GM19463 (cell line): ENCODE measurements around the gene NEU2.
"Not testable (repeated sequence)": the region's sequence is repeated elsewhere in the genome, so short reads cannot be mapped to it uniquely, and the experiment has no call there.

ENCODE experiments used
- ATAC-seq: cut with Tn5 transposase; IDR thresholded peaks from one replicate; pipeline ENCODE4 v1.9.1; 2021; ENCODE audit warnings: mild to moderate bottlenecking, moderate library complexity; ENCODE audit not compliant: unreplicated experiment

Gene NEU2

DNA sequence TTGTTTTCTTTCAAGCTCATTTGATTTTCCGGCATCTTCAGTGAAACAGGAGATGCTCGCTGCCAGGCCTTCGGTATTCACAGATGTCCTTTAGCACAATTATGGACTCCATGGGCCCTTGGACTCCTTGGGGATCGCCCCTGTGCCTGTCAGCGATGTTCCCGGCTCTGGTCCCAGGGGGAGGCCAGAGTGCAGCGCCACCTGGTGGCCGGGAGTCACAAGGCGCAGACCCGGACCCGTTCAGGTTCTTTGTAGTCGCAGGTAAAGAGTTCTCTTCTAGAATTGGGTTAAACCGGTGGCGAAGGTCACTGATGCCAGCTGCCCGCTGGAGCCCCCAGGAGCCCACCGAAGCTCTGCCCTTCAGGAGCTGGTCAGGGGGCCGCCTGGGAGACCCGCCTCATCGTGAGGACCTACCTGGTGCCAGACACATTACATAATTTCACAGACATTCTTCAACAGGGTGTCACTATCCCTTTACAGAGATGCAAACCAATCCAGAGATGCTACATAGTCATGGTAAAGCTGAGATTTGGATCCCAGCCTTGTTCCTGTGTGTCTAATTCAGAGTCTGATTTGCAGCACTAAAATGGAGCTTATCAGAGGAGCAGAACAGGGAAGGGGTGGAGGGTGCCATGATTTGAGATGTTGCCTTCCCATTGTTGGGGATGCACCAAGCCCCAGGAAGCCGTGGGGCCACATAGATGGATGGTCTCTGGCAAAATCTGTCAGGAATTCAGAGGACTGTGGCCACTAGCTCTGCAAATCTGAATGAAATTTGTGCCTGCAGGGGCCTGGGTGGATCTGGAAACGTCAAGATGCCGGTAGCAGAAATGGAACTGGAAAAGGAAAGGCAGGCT lies 21.7 kb downstream of the NEU2 start:
- no peak for ATAC-seq

DNA sequence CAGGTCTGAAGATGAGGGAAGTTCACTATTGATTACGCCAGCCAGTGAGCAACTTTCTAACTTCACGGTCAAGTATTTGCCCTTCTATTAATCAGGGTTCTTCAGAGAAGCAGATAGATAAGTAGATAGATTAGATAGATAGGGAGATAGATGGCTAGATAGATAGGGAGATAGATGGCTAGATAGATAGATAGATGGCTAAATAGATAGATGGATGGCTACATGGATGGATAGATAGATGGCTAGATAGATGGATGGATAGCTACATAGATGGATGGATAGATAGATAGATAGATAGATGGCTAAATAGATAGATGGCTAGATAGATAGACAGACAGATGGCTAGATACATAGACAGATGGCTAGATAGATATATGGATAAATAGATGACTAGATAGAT lies 22.9 kb downstream of the NEU2 start:
- no peak for ATAC-seq

DNA sequence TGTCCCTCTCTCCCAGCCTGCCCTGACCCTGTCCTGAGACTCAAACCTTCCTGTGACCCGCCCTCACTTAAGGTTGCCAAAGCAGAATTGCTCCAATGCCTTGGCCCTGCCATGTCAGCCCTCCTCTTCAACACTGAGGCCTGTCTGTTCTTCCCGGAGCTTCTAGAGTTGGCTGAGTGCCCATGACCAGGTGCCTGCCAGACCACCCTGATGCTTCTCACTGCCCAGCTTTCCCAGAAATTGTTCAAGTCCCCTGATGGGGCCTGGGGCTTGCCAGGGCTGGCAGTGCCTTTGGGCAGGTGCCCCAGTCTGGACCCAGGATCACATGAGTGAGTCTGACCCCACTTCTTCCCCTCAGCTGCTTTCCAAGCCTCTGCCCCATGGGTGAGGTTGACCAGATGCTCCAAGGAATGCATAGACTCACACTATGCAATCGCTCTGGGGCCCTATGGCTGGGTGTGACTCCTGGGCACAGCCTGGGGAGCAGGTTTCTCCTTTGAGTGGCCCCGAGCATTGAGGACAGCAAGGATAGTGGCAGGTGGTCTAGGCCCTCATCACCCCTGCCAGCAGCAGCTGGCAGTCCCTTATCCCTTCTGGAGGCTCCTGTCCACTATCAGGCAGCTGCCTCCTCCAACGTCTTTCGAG lies 24.6 kb downstream of the NEU2 start:
- ATAC-seq, result no peak

DNA sequence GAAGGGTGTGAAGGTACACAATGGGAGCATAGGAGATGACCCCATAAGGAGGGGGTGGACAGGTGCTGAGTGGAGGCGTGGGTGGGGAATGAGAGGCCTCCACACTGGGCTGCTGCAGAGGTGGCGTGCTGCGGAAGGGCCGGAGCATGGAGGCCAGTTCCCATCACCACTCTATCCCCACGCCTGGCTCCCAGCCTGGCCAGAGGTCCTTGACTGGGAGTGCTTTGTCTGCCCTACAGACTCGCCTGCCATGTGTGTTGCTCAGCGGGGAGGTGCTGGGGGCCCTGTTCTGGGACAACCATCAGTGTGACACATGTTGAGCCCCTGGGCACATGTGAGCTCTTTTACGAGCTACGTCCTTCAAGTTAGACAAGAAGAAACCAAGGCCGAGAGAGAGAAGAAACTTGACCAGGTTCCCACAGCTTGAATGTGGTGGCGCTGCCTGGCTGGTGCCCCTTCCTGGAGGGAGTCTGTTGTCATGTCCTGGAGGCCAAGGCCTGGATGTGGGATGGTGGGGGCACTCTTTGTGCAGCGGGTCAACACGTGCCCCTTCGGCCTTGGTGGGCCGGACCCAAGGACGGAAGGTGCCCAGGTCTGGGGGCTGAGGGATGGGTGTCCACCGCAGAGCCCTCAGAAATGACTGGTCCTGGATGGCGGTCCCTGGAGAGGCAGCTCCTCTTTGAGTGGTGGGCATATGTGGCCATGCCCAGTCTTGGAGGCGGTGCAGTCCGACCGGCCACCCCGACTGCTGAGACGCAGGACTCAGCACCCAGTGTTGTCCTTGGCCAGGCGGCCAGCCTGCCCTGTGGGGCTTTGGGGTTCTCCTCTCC lies 26.5 kb downstream of the NEU2 start:
- no peak for ATAC-seq

DNA sequence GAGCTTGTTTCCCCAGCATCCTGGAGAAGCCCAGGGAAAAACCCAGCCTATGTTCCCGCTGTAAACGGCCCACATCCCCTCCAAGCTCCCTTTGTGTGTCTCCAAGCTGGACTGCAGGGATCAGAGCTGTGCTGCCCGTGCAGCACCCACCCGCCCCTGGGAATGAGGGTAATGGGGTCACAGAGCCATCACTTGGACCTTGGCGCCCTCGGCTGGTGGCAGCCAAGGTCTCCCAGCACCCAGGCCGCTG lies 27.0 kb downstream of the NEU2 start:
- no peak for ATAC-seq

DNA sequence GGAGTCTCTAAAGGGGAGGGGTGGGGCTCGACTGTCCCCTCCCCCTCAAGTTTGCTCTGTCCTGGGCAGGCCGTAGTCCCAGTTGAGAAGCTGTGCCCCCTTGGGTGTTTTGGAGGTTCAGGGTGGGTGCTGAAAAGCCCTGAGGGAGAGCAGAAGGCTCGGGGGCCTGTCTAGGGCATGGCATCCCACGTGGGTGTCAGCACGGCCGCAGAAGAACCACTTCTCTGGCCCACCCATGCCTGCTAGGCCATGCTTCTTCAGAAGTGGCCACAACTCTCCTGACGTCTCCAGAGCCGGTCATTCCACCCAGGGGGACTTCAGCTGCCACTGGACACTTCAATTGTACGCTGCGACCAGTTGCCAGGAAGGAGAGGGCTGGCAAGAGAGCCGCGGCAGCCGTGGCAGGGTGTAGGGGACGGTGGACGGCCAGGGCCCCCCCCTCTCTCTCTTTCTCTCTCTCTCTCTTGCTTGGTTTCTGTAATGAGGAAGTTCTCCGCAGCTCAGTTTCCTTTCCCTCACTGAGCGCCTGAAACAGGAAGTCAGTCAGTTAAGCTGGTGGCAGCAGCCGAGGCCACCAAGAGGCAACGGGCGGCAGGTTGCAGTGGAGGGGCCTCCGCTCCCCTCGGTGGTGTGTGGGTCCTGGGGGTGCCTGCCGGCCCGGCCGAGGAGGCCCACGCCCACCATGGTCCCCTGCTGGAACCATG lies 27.5 kb downstream of the NEU2 start, which contains the start of gene INPP5D:
TSS of gene INPP5D (plus strand) at position 546 of the 704 bp plus-strand sequence. CDS start at position 683, 137 bp downstream.
- ATAC-seq, result peak; percentile 35

DNA sequence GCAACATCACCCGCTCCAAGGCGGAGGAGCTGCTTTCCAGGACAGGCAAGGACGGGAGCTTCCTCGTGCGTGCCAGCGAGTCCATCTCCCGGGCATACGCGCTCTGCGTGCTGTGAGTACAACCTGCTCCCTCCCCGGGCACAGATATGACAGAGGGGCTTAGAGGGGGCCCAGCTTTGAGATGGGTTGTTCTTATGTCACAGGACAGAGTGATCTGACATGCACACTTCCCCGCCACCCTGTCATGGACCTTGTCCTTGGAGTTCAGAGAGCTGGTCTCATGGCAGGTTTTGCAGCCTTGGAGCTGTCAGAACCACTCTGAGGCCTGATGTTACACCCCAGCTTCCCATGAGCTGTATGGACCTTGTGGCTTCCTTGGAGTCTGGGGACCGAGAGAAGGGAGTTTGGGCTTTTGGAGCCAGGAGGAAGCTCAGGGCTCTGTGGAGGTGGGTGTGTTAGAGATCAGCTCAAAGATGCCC lies 28.1 kb downstream of the NEU2 start:
- no peak for ATAC-seq

DNA sequence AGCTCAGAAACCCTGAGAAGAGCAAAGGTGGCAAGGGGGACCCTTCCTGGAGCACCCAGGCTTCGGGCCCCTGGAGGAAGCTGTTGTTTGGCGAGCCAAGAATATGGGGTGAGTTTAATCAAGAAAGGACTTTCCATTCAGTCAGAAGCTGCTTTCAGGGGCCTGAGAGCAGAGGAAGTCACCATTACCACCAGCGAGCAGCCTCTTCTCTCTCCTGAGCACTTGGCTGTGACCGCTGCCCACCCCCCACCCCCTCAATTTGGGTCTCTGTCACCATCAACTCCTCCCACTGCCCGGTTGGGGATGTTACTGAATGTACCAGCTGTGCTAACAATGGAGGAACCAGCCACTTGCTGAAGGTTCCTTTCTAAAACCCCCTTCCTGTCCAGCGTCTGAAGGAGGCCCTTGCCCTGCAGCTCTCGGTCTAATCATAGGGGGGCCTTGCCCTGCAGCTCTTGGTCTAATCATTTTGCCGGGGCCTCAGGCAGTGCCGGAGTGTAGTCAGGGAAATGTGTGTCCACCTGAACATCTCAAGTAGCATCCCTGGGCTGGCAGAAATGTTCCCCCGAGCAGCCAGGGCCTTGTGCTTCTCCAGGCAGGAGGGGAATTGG lies 28.6 kb downstream of the NEU2 start:
- ATAC-seq, result peak; percentile 13

DNA sequence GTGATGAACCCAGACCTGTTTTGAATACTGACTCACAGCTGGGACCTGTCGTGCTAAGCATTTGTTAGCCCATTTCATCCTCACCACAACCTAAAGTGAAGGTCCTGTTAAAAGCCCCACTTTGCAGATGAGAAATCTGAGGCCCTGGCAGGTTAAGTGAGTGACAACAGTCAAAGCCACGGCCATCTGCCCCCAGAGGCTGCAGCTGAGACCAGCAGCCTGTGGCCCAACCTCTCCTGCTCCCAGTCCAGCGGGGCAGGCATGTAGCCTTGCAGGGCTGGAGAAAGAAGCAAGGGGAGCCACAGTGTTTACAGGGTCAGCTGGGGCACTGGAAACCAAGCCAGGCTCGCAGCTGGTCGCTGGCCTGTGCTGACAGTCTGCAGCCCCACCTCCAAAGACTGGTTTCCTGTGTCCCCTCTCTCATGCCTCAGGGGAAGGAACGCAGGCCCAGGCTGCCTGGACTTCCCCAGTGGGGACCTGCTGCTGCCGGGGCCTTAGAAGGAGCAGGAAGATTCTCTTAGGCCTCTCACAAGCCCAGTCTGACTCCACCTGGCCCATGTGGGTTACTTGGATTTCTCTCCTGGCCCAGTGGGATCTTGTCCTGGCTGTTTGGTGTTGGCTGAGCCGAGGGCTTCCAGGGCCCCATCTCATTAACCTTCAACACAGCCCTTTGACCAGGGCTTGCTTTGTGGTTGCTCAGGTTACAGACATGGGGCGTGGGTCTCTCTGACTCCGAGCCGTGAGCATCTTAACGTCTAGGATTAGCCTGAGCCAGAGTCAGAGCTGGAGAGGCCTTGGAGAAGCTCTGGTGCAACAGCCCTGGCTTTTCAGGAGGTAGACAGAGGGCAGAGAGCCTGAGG lies 29.3 kb downstream of the NEU2 start:
- ATAC-seq, result peak; percentile 23

DNA sequence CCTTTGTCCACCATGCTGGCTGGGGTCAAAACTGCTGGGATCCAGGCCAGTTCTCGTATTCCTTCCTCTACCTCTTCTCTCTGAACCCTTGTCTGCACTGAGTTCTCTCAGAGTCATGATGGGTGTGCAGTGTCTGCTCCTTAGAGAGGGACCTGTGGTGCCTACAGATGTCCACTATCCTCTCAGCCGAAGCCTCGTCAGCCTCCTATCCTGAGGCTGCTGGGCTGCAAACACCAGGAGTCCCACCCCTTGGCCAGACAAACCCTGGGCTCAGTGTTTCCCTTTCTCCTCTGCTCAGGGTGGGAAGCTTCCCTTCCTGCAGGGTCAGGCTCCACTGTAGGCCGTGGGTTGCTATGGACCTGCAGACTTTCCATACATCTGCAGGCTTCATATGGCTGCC lies 30.0 kb downstream of the NEU2 start:
- ATAC-seq, result no peak

DNA sequence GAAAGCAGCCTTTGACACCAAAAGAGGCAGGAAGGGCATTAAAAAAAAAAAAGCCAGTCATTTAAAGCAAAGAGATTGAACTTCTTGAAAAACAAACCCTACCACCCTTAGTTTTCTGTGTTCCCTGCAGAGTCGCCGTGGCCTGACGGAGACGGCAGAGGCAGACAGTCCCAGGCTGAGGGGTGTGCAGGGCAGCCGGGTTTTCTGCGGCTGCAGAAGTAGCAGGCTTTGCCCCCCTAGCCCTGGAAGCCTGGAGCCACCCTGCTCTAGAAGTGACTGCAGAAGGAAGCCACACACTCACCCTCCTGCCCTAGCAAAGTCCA lies 30.4 kb downstream of the NEU2 start:
- no peak for ATAC-seq

DNA sequence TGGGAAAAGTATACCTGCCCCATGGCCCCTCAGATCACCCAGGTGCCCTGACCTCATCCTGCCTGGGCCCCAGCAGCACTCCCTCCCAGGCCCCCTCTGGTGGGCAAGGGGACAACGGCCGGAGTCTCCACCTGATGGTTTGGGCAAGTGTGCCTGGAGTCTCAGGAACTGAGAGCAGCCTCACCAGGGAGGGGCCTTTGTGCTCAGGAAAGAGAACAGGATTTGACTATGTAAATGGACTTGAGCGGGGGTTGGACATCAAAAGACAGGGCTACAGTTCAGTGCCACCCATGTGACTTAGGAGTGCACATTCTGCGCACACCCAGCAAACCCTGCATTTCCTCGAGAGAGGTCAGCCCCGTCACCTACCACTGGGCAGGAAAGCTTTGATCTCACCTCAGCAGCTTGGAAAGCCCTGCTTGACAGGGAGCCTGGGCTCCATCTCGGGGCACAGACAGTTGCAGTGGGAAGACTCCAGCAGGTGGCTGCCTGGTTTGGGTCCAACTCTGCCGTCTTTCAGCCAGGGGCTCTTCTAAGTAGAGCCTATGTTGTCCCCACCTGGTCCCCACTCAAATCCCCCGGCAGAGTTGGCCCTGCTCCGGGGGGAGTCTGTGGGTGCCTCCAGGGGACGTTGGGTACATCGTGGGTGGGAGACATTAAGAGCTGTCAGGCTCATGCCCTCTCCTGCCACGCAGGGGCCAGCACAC lies 30.9 kb downstream of the NEU2 start:
- peak; percentile 51 for ATAC-seq

DNA sequence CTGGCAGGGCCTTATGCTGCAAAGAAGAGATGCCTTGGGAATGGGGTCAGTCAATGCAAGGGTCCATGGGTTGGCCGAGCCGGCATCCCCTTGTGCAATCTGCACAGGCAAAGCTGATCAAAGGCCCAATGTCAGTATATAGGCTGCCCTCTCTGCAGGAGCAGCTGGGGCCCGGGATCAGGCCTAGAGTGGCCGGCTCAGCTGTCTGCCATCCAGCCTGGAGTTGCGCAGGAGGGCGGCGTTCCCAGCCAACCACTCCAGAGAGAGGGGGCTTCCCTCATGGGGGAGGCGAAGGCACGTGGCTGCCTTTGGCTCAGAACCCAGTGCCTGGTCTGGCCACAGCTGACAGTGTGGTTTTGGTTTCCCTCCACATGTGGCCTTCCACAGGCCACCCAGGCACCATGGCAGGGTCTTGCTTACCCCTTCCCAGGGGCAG lies 31.5 kb downstream of the NEU2 start:
- no peak for ATAC-seq

DNA sequence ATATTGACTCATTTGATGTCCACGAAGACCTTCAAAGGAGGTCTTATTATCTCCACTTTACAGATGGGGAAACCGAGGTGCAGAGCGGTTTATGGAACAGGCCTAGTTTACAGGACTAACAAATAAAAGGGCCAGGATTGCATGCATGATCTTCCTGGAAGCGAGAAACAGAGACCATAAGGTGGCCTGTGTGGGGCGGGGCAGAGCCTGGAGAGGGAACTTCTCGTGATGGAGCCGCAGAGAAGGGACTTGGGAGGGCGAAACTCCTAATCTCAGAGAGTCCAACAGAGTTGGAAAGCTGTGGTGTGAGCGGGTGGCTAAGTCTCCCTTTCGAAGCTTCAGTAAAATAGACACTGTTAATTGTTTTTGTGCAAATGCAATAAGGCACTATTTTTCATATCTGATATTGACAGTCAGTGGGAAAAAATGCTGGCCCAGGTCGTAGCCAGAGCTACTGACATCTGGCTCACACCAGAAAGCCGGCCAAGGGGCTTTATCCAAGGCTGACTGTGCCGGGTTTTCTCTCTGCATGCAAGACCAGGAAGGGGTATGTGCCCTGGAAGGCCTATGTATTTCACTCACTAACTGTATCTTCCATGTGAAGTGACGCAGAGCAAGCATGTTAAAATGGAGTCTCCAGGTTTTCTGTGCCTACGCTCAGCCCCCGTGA lies 32.2 kb downstream of the NEU2 start:
- ATAC-seq, result no peak

DNA sequence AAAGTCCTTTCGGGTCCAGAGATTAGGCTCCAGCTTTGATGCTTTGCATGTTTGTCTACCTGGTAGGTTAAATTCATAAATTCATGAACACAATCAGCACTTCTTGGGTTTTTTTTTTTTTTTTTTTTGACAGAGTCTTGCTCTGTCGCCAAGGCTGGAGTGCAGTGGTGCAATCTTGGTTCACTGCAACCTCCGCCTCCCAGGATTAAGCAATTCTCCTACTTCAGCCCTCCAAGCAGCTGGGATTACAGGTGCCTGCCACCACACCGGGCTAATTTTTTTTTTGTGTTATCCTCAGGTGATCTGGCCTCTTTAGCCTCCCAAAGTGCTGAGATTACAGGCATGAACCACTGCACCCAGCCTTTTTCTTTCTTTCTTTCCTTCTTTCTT lies 32.7 kb downstream of the NEU2 start:
- not testable (repeated sequence) for ATAC-seq

DNA sequence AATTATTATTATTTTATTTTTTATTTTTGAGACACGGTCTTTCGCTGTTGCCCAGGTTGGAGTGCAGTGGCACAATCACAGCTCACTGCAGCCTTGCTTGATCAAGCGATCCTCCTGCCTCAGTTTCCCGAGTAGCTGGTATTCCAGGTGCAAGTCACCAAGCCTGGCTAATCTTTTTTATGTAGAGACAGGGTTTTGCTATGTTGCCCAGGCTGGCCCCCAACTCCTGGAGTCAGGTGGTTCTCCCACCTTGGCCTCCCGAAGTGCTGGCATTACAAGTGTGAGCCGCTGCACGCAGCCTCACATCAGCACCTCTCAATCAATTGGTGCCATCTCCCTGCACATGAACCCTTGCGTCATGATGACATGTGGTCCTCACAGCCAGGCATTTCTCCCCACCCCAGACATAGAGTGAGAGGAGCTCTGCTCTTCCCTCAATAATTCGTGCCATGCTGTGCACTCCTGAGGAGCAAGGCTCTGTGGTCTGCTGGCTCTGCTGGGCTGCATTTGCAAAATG lies 33.5 kb downstream of the NEU2 start:
- no peak for ATAC-seq

DNA sequence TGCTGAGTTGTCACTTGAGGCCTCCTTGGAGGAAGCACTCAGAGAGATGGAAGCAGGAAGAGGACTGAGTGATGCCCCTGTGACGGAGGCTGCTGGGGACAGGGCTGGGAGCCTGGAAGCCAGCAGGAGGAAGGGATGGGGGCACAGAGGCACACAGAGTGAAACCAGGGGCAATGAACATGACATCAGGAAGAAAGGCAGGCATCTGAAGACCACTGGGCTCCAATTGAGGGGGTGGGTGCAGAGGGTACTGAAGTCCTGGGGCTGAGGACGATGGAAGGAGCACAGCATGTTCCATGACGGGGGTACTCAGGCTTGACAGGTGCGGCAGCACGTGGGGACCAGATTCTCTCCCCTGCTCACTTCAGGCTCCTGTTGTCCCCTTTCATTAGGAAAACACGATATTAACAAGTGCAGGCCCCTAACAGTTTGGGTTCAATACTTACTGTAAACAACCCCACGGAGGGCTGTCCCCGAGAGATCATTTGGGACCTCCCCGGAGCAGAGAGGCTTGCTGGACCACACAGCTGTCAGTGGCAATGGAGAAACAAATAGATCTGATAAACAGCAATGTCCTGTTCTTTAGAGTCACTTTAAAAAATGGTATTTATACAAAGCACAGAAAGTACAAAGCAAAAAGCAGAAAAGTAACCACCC lies 36.4 kb downstream of the NEU2 start:
- no peak for ATAC-seq

DNA sequence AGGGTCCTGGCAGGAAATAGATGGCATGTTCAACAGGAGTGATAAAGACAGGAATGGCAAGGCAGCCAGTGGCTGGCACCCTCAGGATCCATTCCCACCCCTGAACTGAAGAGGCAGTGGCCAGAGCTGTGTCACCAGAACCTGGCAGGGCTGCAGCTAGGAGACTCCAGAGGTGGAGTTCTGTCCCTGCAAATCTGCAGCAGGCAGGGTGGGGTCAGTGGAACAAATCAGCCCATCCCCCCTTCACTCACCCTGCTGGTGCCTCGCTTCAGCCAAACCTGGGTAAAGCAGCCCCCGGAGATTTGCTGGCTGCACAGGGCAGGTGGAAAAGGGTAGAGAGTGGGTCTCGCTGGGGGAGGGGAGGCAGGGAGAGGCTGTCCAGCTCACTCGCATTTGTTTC lies 40.4 kb downstream of the NEU2 start:
- ATAC-seq, result no peak
